Measurements from ENCODE around the gene ACKR3. TPM values are rescaled to one million over a fixed set of nuclear protein-coding genes. Genes with fewer than 3 reads are reported as not detected.

Gene ACKR3
- total RNA-seq, 1 donor: 18.8 TPM

- Histone ChIP-seq H3K4me2 (ENCODE audit: insufficient read depth, low read length) (peak overlapping the region; percentile 7), H3K27me3 (ENCODE audit: insufficient read depth, low read length) (peaks cover 68% of the 10 kb centered on the region)
These were observed 578 bp upstream of the ACKR3 start for GRCh38 chr2:236568922-236569572.

GRCh38 chr2:236570081-236570868 lies 650 bp downstream of the ACKR3 start:
- Histone ChIP-seq H3K36me3 (ENCODE audit: insufficient read depth, low read length) (no peaks in the 10 kb centered on the region), H3K27me3 (ENCODE audit: insufficient read depth, low read length) (peaks cover 62% of the 10 kb centered on the region), H3K79me2 (ENCODE audit: insufficient read depth, low read length) (no peaks in the 10 kb centered on the region), H3K4me2 (ENCODE audit: insufficient read depth, low read length) (peak overlapping the region; percentile 53), H3K4me1 (ENCODE audit: insufficient read depth, low read length) (peaks cover 6% of the 10 kb centered on the region), H3K27ac (ENCODE audit: low read depth, low read length) (no peak overlapping the region), H3K4me3 (ENCODE audit: insufficient read depth, low read length) (peak overlapping the region; percentile 35), H3K9me3 (ENCODE audit: low read depth, low read length) (no peaks in the 10 kb centered on the region), H2AFZ (ENCODE audit: low read length) (no peak overlapping the region), H4K20me1 (ENCODE audit: insufficient read depth, low read length) (no peaks in the 10 kb centered on the region)
- TF ChIP-seq CTCF (IDR thresholded peaks at IDR 0.05; ENCODE audit: extremely low read depth, low read depth, low read length): no peak
- DNase-seq (ENCODE audit: insufficient read length, low spot score, missing footprints): peak; percentile 30

More at GRCh38 chr2:236568922-236569572, 578 bp upstream of the ACKR3 start:
- no peak overlapping the region for H2AFZ ChIP-seq (ENCODE audit: low read length)
- peak; percentile 77 for DNase-seq (ENCODE audit: insufficient read length, low spot score, missing footprints)
- H3K36me3 ChIP-seq (ENCODE audit: insufficient read depth, low read length): no peaks in the 10 kb centered on the region
- H3K4me3 ChIP-seq (ENCODE audit: insufficient read depth, low read length): no peak overlapping the region
- H4K20me1 ChIP-seq (ENCODE audit: insufficient read depth, low read length): no peaks in the 10 kb centered on the region
- peaks cover 6% of the 10 kb centered on the region for H3K4me1 ChIP-seq (ENCODE audit: insufficient read depth, low read length)
- no peak overlapping the region for H3K27ac ChIP-seq (ENCODE audit: low read depth, low read length)
- no peak for TF ChIP-seq CTCF (IDR thresholded peaks at IDR 0.05; ENCODE audit: extremely low read depth, low read depth, low read length)
- H3K79me2 ChIP-seq (ENCODE audit: insufficient read depth, low read length): no peaks in the 10 kb centered on the region
- no peaks in the 10 kb centered on the region for H3K9me3 ChIP-seq (ENCODE audit: low read depth, low read length)

- Histone ChIP-seq H3K4me1 (ENCODE audit: insufficient read depth, low read length) (peaks cover 6% of the 10 kb centered on the region), H3K79me2 (ENCODE audit: insufficient read depth, low read length) (no peaks in the 10 kb centered on the region), H2AFZ (ENCODE audit: low read length) (no peak overlapping the region), H3K27ac (ENCODE audit: low read depth, low read length) (no peak overlapping the region), H3K4me3 (ENCODE audit: insufficient read depth, low read length) (no peak overlapping the region), H4K20me1 (ENCODE audit: insufficient read depth, low read length) (no peaks in the 10 kb centered on the region), H3K9me3 (ENCODE audit: low read depth, low read length) (no peaks in the 10 kb centered on the region), H3K4me2 (ENCODE audit: insufficient read depth, low read length) (no peak overlapping the region), H3K27me3 (ENCODE audit: insufficient read depth, low read length) (peaks cover 53% of the 10 kb centered on the region), H3K36me3 (ENCODE audit: insufficient read depth, low read length) (no peaks in the 10 kb centered on the region)
- no peak for TF ChIP-seq CTCF (IDR thresholded peaks at IDR 0.05; ENCODE audit: extremely low read depth, low read depth, low read length)
- no peak for DNase-seq (ENCODE audit: insufficient read length, low spot score, missing footprints)
These were observed 1.5 kb downstream of the ACKR3 start for GRCh38 chr2:236571145-236571544.

GRCh38 chr2:236572482-236572881 lies 2.9 kb downstream of the ACKR3 start:
- Histone ChIP-seq H3K4me3 (ENCODE audit: insufficient read depth, low read length) (no peak overlapping the region), H3K27ac (ENCODE audit: low read depth, low read length) (no peak overlapping the region), H3K79me2 (ENCODE audit: insufficient read depth, low read length) (no peaks in the 10 kb centered on the region), H3K36me3 (ENCODE audit: insufficient read depth, low read length) (no peaks in the 10 kb centered on the region), H3K4me1 (ENCODE audit: insufficient read depth, low read length) (peaks cover 6% of the 10 kb centered on the region), H2AFZ (ENCODE audit: low read length) (no peak overlapping the region), H3K9me3 (ENCODE audit: low read depth, low read length) (no peaks in the 10 kb centered on the region), H4K20me1 (ENCODE audit: insufficient read depth, low read length) (no peaks in the 10 kb centered on the region), H3K27me3 (ENCODE audit: insufficient read depth, low read length) (peaks cover 40% of the 10 kb centered on the region), H3K4me2 (ENCODE audit: insufficient read depth, low read length) (no peak overlapping the region)
- TF ChIP-seq CTCF (IDR thresholded peaks at IDR 0.05; ENCODE audit: extremely low read depth, low read depth, low read length): no peak
- no peak for DNase-seq (ENCODE audit: insufficient read length, low spot score, missing footprints)
